Activated CD4-positive, alpha-beta T cell treated with anti-CD3 and anti-CD28 coated beads for 4 hours (primary cell): ENCODE measurements around the gene NOP16.
"Not testable (repeated sequence)": the region's sequence is repeated elsewhere in the genome, so short reads cannot be mapped to it uniquely, and the experiment has no call there.

ENCODE experiments used
- DNase-seq, 2 donors: peaks; one replicate each; pipeline ENCODE4 v3.0.0-alpha.2; 2020

The NOP16 gene

GRCh38 chr5:176408590-176408989 is 20.2 kb upstream of the NOP16 start:
- DNase-seq: no peak

- DNase-seq: not testable (repeated sequence)
Measured at GRCh38 chr5:176408252-176408573, 19.8 kb upstream of the NOP16 start.

GRCh38 chr5:176407456-176408251 is 19.3 kb upstream of the NOP16 start:
- DNase-seq: no peak

- no peak for DNase-seq
Measured at GRCh38 chr5:176406436-176407052, 18.1 kb upstream of the NOP16 start.

GRCh38 chr5:176405656-176406435 is 17.4 kb upstream of the NOP16 start:
- DNase-seq: no peak

GRCh38 chr5:176401281-176402205 is 13.1 kb upstream of the NOP16 start:
- no peak for DNase-seq

- no peak for DNase-seq
Measured at GRCh38 chr5:176400382-176401156, 12.2 kb upstream of the NOP16 start.

- no peak for DNase-seq
Measured at GRCh38 chr5:176397736-176398420, 9.5 kb upstream of the NOP16 start.

- no peak for DNase-seq
Measured at GRCh38 chr5:176396330-176396729, 7.9 kb upstream of the NOP16 start.

- no peak for DNase-seq
Measured at GRCh38 chr5:176394881-176395675, 6.7 kb upstream of the NOP16 start.

GRCh38 chr5:176394096-176394495 is 5.7 kb upstream of the NOP16 start:
- DNase-seq: no peak

- no peak for DNase-seq
Measured at GRCh38 chr5:176392526-176392925, 4.1 kb upstream of the NOP16 start.

GRCh38 chr5:176391999-176392398 is 3.6 kb upstream of the NOP16 start:
- no peak for DNase-seq

- DNase-seq: no peak
Measured at GRCh38 chr5:176391479-176391878, 3.1 kb upstream of the NOP16 start.

GRCh38 chr5:176389135-176390123 is 1.0 kb upstream of the NOP16 start:
- no peak for DNase-seq

- DNase-seq: no peak
Measured at GRCh38 chr5:176388003-176388443, 375 bp downstream of the NOP16 start.

- no peak for DNase-seq
Measured at GRCh38 chr5:176387384-176387925, 943 bp downstream of the NOP16 start.

- DNase-seq: no peak
Measured at GRCh38 chr5:176386491-176386890, 1.9 kb downstream of the NOP16 start.

- DNase-seq: no peak
Measured at GRCh38 chr5:176384991-176385390, 3.4 kb downstream of the NOP16 start.
